Activated T-cell treated with anti-CD3 and anti-CD28 coated beads for 1 hour (primary cell): Measurements from ENCODE around the gene GRIFIN.
A peak's percentile ranks its signal among the peaks of the same experiment; 100 is the strongest.

Source experiments
- DNase-seq: peaks from one replicate; pipeline ENCODE4 v3.0.0-alpha.2; 2020; ENCODE audit warnings: low read depth

GRIFIN gene

GRCh38 chr7:2476298-2476697 is at the start of gene GRIFIN:
GRIFIN (minus strand) TSS chr7:2476398; CDS start chr7:2476383, 15 bp downstream.
- DNase-seq, result no peak

- DNase-seq, result no peak
These were observed 48.8 kb upstream of the GRIFIN start for GRCh38 chr7:2524808-2525657.

- no peak for DNase-seq
These were observed 48.0 kb upstream of the GRIFIN start for GRCh38 chr7:2523941-2524807.

GRCh38 chr7:2523461-2523936 is 47.3 kb upstream of the GRIFIN start:
- no peak for DNase-seq

- DNase-seq, result no peak
These were observed 46.7 kb upstream of the GRIFIN start for GRCh38 chr7:2522780-2523433.

- DNase-seq, result peak; percentile 56
These were observed 45.9 kb upstream of the GRIFIN start for GRCh38 chr7:2521952-2522591.

- no peak for DNase-seq
These were observed 45.1 kb upstream of the GRIFIN start for GRCh38 chr7:2521341-2521745.

GRCh38 chr7:2520761-2521290 is 44.6 kb upstream of the GRIFIN start:
- no peak for DNase-seq

- no peak for DNase-seq
These were observed 44.0 kb upstream of the GRIFIN start for GRCh38 chr7:2520131-2520760.

GRCh38 chr7:2519119-2519930 is 43.1 kb upstream of the GRIFIN start, which contains the start of gene LFNG:
LFNG (plus strand) TSS chr7:2519774; CDS start chr7:2519862, 88 bp downstream.
- DNase-seq, result peak; percentile 81

GRCh38 chr7:2518737-2519118 is 42.5 kb upstream of the GRIFIN start:
- DNase-seq, result no peak

GRCh38 chr7:2517678-2518507 is 41.7 kb upstream of the GRIFIN start:
- no peak for DNase-seq

GRCh38 chr7:2517026-2517425 is 40.8 kb upstream of the GRIFIN start:
- no peak for DNase-seq

GRCh38 chr7:2516194-2516555 is 40.0 kb upstream of the GRIFIN start:
- no peak for DNase-seq

GRCh38 chr7:2515424-2516193 is 39.4 kb upstream of the GRIFIN start:
- no peak for DNase-seq

- no peak for DNase-seq
These were observed 38.5 kb upstream of the GRIFIN start for GRCh38 chr7:2514473-2515423.

- no peak for DNase-seq
These were observed 37.5 kb upstream of the GRIFIN start for GRCh38 chr7:2513702-2514101.
